Stimulated activated CD8-positive, alpha-beta memory T cell treated with anti-CD3 and anti-CD28 coated beads, Interleukin-2, amount 100 ng/mL, for 48 hours (primary cell): ENCODE results near the gene NPY4R.
"Not testable (repeated sequence)": the region's sequence is repeated elsewhere in the genome, so short reads cannot be mapped to it uniquely, and the experiment has no call there.

Source experiments
- DNase-seq, 2 donors: peaks; one replicate each; pipeline ENCODE4 v3.0.0-alpha.2; 2020; ENCODE audit warnings: low read depth in 2 of 2

NPY4R gene

DNA sequence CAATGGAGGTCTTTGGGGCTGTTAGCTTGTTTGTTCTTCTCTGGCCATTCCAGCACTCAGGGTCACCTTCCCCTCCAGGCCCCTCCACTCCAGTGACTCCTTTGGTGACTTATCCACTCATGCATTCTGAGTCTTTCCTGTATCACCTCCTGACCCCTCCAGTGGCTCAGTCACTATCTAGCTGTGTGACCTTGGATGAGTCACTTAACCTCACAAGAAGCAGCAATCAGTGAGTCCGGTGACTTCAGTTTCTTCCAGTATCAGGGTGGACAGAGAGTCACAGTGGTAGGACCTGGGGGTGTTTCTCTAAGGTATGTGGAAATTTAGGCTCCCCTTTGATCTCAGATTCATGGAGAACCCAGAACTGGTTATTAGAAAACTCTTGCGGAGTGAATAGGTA lies 9.8 kb downstream of the NPY4R start:
- DNase-seq = not testable (repeated sequence)

DNA sequence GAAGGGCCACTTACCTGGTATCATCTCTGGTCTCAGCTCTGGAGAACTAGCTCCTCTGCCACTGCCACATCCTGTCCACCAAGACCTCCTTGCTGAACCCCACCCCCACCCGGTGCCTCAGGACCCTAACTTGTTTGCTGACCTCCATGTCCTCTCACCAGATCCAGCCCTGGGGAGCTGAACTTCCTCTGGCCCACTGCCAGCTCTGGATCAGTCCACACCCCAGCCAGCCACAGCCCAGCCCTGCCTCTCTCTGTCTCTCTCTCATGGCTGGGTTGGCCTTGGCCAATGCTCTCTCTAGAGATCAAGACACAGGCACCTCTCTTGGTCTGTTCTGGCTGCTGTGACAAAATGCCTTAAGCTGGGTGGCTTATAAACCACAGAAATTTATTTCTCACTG lies 14.4 kb downstream of the NPY4R start:
- DNase-seq = not testable (repeated sequence)

DNA sequence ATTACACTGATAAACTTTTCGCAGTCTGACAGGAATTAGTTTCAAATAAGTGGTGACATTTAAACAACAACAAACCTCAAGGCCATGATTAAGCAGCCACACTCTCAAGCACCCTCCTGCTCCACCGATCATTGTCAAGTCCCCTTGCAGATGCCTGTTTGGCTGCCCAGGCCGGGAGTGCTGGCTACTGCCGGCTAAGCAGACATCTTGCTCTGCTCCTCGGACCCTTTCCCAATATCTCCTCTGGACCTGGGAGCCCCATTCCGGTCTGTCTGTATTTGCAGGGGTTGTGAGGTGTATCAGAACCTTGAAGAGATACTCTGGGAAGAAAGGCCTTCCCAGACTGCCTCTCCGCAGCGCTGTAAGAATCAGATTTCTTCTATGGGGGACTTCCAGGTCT lies 14.9 kb downstream of the NPY4R start:
- not testable (repeated sequence) for DNase-seq

DNA sequence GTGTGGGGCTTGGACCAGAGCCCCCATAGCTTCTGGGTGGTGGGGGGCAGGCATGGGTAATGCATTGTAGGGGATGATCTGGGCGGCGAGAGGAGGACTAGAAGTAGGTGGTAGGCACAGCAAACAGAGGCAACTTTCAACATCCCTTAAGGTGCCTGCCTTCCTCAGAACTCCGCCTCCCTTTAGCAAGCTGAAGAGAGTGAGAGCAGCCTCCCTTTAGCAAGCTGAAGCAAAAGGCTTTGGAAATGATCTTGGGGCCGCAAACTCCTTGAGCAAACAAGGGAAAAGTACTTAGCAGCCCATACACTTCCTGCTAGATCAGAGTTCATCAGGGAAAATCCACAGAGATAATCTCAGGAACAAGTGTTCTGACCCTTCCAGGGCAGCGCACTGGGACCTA lies 18.3 kb downstream of the NPY4R start:
- DNase-seq = not testable (repeated sequence)

DNA sequence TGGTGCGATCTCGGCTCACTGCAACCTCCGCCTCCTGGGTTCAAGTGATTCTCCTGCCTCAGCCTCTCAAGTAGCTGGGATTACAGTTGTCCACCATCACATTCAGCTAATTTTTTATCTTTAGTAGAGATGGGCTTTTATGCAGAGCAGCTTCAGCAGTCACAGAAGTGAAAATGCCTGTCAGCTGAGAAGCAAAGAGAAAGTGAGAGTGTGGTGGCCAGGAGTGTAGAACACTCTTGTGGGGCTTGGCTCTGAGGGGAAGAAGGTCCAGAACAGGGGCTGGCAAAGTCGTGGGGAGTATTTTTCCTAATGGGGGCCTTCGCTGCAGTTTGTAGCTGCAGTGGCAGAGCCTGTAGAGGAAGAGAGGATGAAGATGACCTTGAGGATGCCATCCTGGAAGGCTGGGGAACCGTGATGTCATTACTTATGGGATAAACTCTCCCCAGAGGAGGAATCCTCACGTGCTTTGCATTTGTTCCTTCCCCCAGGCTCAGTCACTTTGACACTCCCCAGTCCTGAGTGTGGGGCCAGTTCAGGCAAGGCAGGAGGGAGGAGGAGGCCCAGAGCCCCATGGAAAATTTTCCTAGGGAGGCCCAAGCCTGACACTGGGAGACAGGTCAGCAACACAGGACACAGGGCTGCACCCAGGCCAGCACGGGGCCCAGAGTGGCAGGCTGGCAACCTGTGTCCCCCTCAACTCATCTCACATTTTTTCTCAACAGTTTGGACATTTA lies 20.2 kb downstream of the NPY4R start:
- not testable (repeated sequence) for DNase-seq

DNA sequence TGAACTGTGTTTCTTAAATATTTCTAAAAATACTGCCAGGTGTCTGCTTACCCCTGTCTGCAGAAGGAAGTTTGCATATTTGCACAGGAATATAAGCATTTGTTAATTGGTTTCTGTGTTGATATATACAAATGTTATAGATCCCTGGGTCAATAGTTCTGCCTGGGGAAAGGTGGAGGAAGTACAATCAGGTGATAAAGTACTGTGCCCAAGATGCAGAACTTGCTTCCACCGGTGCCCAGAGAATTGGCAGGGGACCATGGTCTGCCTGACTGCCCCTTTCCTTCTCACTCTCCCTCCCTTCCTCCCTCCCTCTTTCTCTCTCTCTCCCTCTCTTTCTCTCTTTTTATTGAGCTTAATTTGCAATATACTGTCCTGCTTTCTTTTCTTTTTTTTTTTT lies 22.3 kb downstream of the NPY4R start:
- not testable (repeated sequence) for DNase-seq

DNA sequence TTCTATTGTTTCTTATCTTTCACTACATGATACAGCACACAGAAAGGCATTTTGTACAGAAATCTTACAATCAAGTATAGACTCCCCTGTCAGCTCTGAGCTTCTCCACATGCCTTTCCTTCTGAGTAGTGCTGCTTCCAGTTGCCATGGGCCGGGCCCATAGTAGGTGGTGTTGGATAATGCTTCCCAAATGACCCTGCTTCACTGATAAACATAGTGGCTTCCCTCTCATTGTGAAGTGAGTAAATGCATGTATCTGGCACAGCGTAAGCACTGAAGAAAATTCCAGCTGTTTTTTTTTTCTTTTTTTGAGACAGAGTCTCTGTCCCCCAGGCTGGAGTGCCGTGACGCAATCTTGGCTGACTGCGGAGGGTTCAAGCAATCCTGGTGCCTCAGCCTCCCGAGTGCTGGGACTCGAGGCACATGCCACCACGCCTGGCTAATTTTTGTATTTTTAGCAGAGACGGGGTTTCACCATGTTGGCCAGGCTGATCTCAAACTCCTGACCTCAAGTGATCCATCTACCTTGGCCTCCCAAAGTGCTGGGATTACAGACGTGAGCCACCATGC lies 23.0 kb downstream of the NPY4R start:
- DNase-seq = not testable (repeated sequence)

DNA sequence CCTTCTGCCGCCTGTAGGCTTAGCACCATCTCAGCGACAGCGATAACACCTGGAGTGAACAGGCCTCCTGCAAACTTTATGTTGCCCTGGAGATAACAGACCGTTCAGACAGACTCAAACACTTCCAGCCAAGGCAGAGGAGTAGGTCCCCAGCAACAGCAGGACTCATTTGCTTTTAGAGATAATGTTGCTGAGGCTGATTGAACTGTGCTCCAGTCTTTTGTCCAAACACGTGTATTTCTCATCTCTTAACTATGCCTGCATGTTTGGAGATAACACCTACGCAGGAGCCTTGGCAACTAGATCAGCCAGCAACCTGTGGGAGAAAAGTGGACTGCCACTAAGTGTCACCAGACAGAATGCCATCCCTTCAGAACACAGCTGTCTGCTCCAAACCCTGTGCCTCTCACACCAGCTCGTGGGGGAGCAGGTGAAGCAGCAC lies 23.9 kb downstream of the NPY4R start:
- DNase-seq = not testable (repeated sequence)

DNA sequence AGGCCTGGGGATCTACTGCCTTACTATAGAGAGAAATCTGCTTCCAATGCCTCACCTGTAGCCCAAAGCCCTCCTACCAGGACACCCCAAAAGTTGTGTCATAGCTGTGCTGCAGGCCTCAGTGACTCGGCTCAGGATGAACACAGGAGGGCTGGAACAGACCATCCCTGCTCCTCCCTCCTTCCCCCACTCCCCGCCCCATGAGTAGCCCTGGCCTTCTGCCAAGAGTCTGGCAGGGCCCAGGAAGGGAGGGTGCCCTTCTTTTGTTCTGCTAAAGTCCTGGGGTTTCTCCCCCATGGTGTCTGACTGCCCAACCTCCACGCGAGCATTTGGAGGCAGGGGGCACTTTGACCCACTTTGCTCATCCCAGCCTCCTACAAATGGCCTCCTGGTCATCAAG lies 24.8 kb downstream of the NPY4R start:
- not testable (repeated sequence) for DNase-seq

DNA sequence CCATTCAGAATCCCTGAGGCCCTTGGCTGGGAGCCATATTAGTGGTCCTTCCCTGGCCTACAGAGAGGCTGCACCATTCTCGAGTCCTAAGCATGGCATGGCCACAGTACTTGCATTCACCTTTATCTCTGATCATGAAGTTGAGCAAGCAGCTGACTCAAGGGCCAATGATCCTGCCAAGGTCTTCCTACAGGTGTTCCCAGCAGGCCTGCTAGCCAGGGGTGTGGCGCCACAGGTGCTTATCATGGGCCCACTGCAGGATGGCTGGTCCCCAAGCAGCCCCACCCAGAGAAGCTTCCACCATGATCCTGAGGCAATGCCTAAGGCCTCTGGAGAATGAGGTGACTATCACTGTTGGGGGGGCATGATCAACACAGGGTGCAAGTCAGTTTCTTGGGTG lies 42.2 kb downstream of the NPY4R start:
- not testable (repeated sequence) for DNase-seq

DNA sequence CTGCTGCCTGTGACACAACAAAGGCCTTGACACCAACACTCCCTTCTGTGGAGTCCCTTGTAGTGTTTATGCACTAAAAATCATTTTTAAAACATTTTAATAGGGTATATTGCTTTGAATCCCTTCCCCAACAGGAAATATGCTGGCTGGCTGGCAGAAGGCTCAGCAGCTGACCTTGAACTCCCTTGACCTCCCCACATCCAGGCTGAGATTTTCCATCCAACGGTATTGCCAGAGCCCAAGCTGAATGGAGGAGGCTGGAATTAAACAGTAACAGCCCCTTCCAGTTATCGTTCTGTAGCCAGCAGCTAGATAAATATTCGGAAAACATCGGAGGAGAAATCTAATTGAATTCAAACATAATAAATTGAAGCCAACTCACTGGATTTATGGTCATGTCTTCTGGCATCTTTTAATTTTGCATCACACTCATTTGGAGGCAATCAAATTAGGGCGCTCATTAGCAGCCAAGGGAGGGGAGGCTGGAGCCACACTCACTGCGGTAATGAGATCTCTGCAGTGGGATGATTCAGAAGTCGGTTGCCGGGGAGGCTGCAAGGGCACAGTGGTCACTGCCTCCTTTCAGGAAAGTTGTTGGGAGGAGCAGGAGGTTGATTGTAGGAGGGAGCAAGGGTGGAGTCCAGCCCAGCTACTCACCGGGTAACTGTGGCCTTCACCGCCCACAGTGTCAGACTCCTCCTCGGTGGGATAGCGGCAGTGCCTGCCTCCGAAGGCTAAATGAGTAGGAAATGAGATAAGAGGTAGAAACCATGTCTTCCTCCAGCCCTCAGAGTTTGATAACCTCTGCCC lies 46.0 kb downstream of the NPY4R start:
- not testable (repeated sequence) for DNase-seq

DNA sequence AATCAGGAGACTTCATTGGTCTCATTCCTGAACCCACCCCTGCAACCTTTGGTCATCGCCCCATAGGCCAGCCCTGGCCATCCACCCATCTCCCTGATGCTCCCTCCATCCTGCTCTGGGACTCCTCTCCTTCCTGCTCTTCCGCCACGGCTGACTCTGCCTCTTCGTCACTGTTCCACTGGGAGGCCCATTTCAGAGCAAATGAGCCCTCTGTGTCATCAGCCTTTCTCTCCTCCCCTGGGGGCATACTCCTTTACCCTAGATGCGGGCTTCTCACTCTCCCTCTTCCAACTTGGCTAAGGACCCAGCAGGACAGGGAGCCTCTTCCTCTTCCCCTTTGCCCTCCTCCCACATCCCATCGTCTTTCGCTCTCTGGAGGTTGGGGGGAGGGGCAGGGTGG lies 47.5 kb downstream of the NPY4R start:
- not testable (repeated sequence) for DNase-seq

DNA sequence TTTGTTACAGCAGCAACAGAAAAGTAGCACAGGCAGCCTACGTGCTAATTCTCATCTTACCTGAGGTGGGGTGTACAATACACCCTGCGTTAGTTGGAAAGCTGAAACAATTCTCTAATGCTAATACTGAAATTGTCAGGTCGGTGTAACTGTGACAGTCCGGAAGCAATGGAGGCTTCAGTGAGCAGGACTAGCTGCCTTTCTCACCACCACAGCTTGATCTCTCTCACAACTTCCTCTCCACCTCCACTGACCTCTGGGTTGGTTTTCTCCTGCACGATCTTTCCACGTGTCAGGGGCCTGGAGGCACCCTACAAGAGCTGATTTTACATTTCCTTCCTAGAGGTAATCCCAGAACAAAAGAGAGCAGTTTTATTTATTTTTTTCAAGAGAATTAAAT lies 50.5 kb downstream of the NPY4R start:
- not testable (repeated sequence) for DNase-seq

DNA sequence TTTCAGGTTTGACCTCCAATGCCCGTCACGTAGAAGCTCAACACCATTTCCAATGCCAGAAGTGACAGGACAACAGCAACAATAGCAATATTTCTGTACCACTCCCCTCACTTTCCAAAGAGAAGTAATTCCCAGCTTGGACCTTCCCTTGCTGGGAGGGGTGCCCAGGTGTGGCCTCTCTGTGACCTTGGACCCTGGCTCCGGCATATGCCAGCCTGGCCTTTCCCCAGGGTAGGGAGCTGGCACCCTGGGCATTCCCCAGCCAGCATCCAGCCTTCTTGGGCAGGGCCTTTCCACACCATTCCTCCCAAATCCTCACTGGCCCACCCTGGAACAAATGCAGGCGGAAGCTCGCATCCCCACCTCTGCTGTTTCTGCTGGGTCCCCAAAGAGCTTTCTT lies 53.1 kb downstream of the NPY4R start:
- not testable (repeated sequence) for DNase-seq

DNA sequence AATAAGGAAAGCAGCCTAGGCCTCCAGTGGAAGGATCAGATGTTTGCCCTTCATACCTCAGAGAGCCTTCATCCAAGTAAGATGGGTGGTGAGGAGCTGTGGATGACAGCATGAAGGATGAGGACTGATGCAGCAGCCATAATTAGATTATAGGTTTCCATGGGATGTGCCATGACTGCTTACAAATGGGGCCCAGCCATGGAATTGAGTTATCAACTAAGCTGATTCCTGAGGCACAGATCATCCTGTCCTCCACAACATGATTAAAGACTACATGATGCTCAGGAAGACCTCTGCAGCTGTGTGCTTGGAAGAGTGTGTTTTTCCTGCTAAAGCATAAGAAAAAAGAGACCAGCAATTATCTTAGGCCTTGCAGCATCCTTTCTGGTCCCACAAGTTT lies 54.6 kb downstream of the NPY4R start:
- not testable (repeated sequence) for DNase-seq
